HPDE6-E6E7 (cell line): Measurements from ENCODE around the gene SLC4A7.
A peak's percentile ranks its signal among the peaks of the same experiment; 100 is the strongest.
"Not testable (repeated sequence)": the region's sequence is repeated elsewhere in the genome, so short reads cannot be mapped to it uniquely, and the experiment has no call there.

Experiments
- DNase-seq: peaks from one replicate; pipeline ENCODE4 v3.0.0; 2011; ENCODE audit warnings: missing footprints; ENCODE audit errors: extremely low spot score

SLC4A7 gene

GRCh38 chr3:27429909-27430308 is 54.3 kb downstream of the SLC4A7 start:
- DNase-seq = no peak

GRCh38 chr3:27428446-27428845 is 55.7 kb downstream of the SLC4A7 start:
- DNase-seq = no peak

DNA sequence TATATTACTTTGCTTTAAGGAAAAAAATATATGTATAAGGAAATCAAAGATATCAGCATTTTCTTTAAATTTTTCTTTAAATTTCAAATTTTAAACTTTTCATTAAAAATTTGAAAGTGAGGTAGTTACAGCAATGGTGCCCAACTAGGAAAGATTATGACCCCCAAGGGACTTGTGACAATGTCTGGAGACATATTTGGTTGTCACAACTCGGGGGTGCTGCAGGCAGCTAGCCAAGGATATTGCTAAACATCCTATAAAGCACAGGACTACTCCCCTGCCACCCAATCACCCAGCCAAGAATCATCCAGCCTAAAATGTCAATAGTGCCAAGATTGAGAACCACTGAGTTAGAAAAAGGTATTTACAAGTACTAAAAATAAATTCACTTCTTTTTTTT is 57.3 kb downstream of the SLC4A7 start:
- DNase-seq = no peak

- DNase-seq = no peak
Measured at GRCh38 chr3:27425896-27426565, 58.2 kb downstream of the SLC4A7 start.

GRCh38 chr3:27424812-27425521 is 59.2 kb downstream of the SLC4A7 start:
- DNase-seq = not testable (repeated sequence)

DNA sequence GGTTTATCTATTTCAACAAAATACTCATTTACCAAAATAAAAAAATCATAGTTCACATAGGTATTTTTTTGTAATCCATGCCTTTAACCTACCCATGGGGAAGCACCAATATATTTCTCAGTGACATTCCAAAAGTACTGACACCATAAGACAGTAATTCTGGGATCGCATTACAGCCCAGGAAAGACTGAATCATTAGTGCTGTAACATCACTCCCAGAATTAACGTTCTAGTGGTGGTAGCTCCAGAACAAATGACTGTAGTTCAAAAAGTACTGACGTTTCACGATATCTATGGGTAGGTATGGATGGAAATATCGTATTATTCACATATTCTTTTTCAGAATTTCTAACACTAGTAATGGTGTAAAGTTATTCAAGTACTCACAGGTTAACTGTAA is 60.7 kb downstream of the SLC4A7 start:
- no peak for DNase-seq

DNA sequence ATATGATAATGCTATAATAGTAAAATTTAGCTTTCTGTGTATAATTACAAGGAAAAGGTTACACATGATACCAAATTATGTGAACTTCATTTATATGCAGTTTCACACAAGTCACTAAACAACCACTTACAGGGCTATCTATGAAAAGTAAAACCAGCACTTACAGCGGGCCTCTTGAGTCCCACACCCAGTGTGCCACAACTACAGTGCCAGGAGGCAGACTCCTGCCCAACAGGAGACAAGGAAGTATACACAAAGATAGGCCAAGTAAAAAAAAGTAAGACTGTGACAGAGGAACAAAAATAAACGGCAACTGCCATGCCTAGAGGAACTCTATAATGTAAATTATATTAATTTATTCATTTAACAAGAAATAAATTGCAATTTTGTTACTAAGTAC is 61.6 kb downstream of the SLC4A7 start:
- DNase-seq = no peak

DNA sequence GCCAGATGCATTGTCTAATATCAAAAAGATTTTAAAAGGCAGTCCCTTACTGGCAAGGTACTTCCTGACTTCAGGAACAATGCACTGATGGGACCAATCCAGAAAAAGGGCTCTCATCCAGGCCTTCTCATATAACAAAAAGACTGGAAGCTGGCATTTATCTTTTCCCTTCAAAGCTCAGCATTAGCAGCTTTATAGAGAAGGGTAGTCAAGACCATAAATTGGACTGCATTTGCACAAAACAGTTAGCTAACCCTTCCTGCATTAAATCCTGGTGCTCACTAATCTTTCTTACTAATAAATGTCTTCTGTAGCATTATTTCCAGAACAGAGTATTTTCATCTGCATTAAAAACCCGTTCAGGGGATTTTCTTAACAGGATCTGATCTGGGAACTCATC is 69.0 kb downstream of the SLC4A7 start:
- no peak for DNase-seq

DNA sequence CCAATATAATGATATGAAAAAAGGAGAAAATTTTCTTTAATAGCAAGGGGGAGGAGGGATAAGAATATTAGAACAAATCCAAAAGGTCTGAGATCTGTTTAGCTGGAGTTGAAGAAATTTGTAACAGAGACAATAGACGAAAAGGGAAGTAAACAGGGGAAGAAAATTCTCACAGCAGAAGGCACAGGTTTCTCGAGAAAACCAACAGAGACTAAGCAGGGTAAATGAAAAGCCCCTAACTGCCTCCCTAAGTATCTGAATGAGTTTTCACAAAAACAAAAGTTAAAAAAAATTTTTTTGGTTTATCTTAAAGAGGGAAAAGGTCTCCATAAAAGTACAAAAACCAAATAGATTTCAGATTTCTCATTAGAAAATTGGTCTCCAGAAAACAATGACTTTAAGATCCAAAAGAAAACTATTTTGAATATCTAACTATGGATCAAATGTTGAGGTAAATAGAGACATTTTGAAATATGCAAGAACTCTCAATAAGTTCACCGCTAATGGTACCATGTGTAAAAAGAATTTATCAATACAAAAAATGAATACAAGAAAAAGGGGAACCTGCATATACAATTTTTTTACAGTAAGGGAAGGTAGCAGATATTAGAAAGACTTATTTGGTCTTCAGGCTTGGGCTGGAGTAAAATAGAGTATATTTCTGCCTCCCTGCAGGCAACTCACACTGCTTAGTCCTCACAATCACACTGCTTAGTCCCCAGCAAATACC is 91.1 kb downstream of the SLC4A7 start:
- DNase-seq = no peak

GRCh38 chr3:27392414-27392813 is 91.8 kb downstream of the SLC4A7 start:
- DNase-seq = not testable (repeated sequence)

- DNase-seq = no peak
Measured at GRCh38 chr3:27391796-27392195, 92.4 kb downstream of the SLC4A7 start.

GRCh38 chr3:27387625-27388024 is 96.6 kb downstream of the SLC4A7 start:
- DNase-seq = no peak

GRCh38 chr3:27385504-27385903 is 98.7 kb downstream of the SLC4A7 start:
- DNase-seq = no peak

GRCh38 chr3:27384191-27384590 is 100.0 kb downstream of the SLC4A7 start:
- DNase-seq = no peak

DNA sequence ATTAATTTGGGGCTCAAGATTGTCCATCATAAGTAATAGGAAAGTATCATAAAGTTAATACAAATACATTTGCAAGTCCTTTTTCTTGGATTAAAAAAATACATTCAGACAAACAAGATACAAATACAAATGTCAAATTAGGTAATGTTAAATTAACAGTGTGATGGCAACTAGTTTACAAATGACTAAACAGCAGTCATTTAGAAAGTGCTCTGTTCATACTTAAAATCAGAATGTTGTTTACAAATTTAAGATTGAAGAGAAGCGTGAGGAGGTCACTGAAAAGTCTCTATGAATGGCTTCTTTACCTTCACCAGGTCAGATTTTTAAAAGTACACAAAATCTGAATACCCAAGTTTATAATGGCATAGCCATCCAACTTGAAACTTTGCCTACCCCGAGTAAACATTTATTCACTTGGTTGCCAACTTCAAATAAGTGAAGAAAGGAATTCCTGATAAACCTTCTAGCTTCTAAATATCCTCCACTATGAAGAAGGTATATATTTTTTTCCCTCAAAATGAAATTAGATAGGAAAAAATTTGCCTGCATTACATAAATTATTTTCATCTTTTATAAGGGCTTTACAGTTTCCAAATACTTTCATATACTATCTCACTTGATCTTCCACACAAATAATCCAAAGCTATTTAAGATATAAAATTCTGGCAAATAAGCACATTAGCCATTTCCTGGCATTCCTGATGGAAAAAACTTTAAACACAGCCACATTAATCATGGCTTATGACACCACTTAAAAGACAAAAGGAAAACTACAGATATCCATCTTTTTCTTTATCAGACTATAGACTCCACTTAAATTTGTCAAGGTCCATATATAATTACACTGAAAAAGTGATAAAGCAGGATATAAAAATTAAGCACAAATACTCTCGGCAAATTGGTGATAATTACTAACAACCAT is 103.5 kb downstream of the SLC4A7 start:
- no peak for DNase-seq

DNA sequence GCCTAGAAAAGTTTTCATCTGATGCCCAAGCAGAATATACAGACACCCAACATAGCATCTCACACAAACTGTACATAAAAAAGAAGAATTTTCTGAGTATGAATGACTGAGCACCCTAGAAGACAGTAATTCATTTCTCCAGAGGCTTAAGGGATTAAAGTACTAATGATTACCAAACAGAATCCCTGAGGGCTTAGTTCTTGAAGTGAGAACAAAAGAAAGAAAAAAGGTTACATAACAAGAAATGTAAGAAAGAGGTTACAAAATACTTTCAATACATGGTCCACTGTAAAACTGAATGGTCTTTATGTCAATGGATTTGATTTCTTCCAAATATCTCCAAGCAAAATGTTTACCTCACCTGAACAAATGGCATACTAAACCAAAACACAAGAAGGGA is 105.9 kb downstream of the SLC4A7 start:
- no peak for DNase-seq

DNA sequence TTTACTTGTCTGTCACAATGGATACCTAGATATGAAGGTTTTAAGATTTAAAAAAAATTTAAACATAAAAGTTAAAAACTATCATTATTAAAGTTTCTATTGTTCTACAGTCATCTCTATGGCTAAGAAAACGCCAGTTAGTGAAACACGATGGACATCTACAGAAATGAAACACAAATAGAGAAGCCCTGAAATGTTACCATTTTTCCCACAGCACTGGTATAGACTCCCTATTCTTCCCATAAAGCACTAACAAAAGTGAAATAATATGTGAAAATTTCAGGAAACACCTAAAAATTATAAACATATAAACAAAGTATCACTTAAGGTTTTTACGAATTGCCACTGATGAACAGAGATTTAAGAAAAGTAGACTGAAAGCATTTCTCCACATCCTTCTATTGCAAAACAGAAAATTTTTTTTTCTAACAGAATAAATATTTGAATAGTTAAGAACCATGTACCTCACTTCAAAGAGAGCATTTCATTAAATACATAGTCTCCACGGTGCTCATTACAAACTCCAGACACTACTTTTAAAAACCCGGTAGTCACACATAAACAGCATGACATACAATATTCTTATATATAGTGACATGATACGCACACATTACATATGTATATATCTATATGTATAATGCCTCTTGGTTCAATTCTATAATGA is 107.9 kb downstream of the SLC4A7 start:
- DNase-seq = no peak

DNA sequence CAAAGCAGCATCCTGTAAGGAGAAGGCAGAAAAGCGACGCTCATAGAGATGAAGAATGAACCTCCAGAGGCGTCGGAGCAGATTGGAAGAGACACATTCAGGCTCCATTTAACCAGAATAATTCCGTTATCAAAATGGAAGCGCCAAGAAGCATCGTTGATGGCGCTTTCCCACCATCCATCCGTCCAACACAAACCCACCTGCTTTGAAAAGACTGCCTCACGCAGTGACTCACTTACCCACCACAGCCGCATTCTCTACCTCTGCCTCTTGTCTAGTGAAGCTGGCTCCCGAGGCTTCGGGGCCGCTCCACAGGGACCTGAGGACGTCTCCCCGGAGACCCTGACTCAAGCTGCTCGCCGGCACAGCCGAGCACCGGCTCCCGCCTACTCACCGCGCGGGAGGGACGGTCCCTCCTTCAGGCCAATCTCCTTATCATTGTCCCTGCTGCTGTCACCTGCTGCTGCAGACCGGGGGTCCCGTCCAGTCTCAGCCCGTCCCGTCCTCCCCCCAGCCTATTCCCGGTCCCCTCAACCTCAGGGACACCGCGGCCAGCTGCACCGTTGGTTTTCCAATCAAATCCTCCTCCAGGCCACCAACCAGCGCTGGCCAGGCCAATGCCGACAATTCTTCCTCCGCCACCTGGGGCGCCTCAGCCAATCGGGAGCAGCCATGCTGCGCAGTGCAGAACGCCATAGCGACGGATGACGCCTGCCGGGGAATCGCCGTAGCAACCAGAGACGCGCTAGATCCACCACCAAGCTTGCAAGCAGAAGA is 115.2 kb downstream of the SLC4A7 start, which contains the start of gene NEK10:
Gene NEK10, minus strand, starts transcription at position 553 of the 777 bp plus-strand sequence. CDS start 16,501 bp downstream, outside the sequence.
- DNase-seq = peak; percentile 77

- no peak for DNase-seq
Measured at GRCh38 chr3:27366062-27366591, 118.1 kb downstream of the SLC4A7 start.
